ENCODE measurements around the gene SYS1. TPM values are rescaled to one million over a fixed set of nuclear protein-coding genes. Genes with fewer than 3 reads are reported as not detected.

SYS1 gene
- polyA plus RNA-seq, 1 of the 3 experiments (the other 2 are of a cell fraction) = 26.5 TPM

DNA sequence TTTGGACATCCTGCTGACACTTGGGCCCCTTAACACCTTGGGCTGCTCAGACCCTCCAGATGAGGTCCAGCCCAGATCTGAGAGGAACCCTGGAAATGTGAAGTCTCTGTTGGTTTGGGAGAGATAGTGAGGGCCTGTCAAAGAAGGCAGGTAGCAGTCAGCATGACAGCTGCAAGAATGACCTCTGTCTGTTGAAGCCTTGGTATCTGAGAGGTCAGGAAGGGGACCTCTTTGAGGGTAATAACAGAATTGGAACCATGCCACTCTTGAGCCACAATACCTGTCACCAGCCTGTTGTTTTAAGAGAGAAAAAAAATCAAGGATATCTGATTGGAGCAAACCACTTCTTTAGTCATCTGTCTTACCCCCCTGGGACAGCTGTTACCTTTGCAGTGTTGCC lies 4.2 kb downstream of the SYS1 start:
- TF ChIP-seq, protein P1, sequence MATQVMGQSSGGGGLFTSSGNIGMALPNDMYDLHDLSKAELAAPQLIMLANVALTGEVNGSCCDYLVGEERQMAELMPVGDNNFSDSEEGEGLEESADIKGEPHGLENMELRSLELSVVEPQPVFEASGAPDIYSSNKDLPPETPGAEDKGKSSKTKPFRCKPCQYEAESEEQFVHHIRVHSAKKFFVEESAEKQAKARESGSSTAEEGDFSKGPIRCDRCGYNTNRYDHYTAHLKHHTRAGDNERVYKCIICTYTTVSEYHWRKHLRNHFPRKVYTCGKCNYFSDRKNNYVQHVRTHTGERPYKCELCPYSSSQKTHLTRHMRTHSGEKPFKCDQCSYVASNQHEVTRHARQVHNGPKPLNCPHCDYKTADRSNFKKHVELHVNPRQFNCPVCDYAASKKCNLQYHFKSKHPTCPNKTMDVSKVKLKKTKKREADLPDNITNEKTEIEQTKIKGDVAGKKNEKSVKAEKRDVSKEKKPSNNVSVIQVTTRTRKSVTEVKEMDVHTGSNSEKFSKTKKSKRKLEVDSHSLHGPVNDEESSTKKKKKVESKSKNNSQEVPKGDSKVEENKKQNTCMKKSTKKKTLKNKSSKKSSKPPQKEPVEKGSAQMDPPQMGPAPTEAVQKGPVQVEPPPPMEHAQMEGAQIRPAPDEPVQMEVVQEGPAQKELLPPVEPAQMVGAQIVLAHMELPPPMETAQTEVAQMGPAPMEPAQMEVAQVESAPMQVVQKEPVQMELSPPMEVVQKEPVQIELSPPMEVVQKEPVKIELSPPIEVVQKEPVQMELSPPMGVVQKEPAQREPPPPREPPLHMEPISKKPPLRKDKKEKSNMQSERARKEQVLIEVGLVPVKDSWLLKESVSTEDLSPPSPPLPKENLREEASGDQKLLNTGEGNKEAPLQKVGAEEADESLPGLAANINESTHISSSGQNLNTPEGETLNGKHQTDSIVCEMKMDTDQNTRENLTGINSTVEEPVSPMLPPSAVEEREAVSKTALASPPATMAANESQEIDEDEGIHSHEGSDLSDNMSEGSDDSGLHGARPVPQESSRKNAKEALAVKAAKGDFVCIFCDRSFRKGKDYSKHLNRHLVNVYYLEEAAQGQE (IDR thresholded peaks at IDR 0.05; ENCODE audit: low read depth, low read length) = no peak
- no peak for TF ChIP-seq SIN3A (IDR thresholded peaks at IDR 0.05; ENCODE audit: borderline replicate concordance, low read depth, low read length)
- CTCF ChIA-PET = interaction anchor here (0.6 to 15.6 kb wide), 6 partner anchors 9 to 404 kb away, joined by 3 to 143 read pairs (median 4); no protein-coding TSS in a partner anchor
- H3K4me2 ChIP-seq = no peak overlapping the region
- H3K27me3 ChIP-seq (ENCODE audit: insufficient read depth) = no peaks in the 10 kb centered on the region
- H2AFZ ChIP-seq (ENCODE audit: low read depth) = no peak overlapping the region
- no peaks in the 10 kb centered on the region for H4K20me1 ChIP-seq (ENCODE audit: insufficient read depth)
- peaks cover 32 to 41% of the 10 kb centered on the region in 2 experiments for H3K36me3 ChIP-seq (replicated peaks in 1 of 2; ENCODE audit: control insufficient read depth in 1 of 2, insufficient read depth in 2 of 2, low read length in 1 of 2)
- H3K9ac ChIP-seq = no peak overlapping the region
- peaks cover 27% of the 10 kb centered on the region for H3K79me2 ChIP-seq (ENCODE audit: insufficient read depth)
- DNase-seq = no peak
- H3K4me1 ChIP-seq (ENCODE audit: control insufficient read depth in 1 of 2, insufficient read depth in 2 of 2, low read depth in 1 of 2, low read length in 1 of 2) = peaks cover 0 to 9% of the 10 kb centered on the region in 2 experiments; a peak in 1 of 4 replicates
- H3F3A ChIP-seq (replicated peaks; ENCODE audit: insufficient read depth) = no peaks in the 10 kb centered on the region
- no peak overlapping the region for H3K4me3 ChIP-seq (ENCODE audit: low read depth in 2 of 2, low read length in 1 of 2)
- no peaks in the 10 kb centered on the region for H3K9me3 ChIP-seq
- no peaks in the 10 kb centered on the region for H3K9me2 ChIP-seq
- POLR2A ChIA-PET = no interaction called here
- H3K27ac ChIP-seq (ENCODE audit: low read depth in 2 of 2, low read length in 1 of 2) = no peak overlapping the region

DNA sequence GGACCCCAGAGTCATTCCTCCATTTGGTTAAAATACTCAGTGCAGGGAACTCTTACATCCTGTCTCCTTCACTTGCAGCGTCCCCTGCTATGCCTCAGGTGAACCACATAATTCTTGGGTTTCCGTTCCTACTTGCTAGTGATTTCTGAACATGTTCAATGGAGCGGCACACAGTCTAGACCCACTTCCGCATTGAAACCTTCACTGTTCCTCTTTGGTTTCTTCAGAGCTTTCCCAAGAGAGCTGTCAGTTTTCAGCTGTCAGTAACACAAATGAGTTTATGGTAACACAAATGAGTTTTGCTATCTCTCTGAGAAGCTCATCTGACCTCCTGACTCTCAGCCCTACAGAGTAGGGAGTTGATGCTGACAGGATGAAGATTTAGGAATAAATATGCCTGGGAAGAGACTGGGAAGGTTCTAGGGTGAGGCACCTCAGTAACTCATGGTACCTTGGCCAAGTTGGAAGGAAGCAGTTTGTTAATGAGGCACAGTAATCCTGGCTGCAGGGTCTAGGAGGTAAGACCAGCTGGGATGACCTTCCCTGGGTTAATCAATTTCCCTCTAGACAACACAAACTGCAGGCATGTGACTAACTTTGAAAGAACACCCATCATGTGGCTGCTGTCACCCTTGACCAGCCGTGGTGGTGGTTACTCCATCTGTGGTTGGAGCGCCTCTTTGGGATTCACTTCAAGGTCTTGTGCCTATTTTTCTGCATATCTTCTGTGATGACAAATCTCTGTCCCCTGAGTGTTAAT lies 5.4 kb downstream of the SYS1 start:
- Histone ChIP-seq H4K20me1 (ENCODE audit: insufficient read depth) (no peaks in the 10 kb centered on the region), H3K9me2 (no peaks in the 10 kb centered on the region), H3K4me1 (ENCODE audit: control insufficient read depth in 1 of 2, insufficient read depth in 2 of 2, low read depth in 1 of 2, low read length in 1 of 2) (peaks cover 0 to 9% of the 10 kb centered on the region in 2 experiments; a peak in 1 of 4 replicates), H3K4me2 (no peak overlapping the region), H3K79me2 (ENCODE audit: insufficient read depth) (peaks cover 26% of the 10 kb centered on the region), H2AFZ (ENCODE audit: low read depth) (no peak overlapping the region), H3K9ac (no peak overlapping the region), H3K9me3 (no peaks in the 10 kb centered on the region), H3K27me3 (ENCODE audit: insufficient read depth) (no peaks in the 10 kb centered on the region), H3K4me3 (ENCODE audit: low read depth in 2 of 2, low read length in 1 of 2) (no peak overlapping the region), H3K36me3 (replicated peaks in 1 of 2; ENCODE audit: control insufficient read depth in 1 of 2, insufficient read depth in 2 of 2, low read length in 1 of 2) (peaks cover 32 to 41% of the 10 kb centered on the region in 2 experiments), H3F3A (replicated peaks; ENCODE audit: insufficient read depth) (no peaks in the 10 kb centered on the region), H3K27ac (ENCODE audit: low read depth in 2 of 2, low read length in 1 of 2) (no peak overlapping the region)
- ChIA-PET CTCF (interaction anchor here (0.6 to 15.6 kb wide), 6 partner anchors 26 to 403 kb away, joined by 3 to 143 read pairs (median 4); no protein-coding TSS in a partner anchor), POLR2A (no interaction called here)
- WGBS (ENCODE audit: low lambda C conversion rate) = 88% methylated on average over 6 of the region's 6 CpGs
- DNase-seq = no peak
- TF ChIP-seq NFIC (IDR thresholded peaks at IDR 0.05; ENCODE audit: borderline replicate concordance) = no peak
- no peak for TF ChIP-seq TEAD4 (IDR thresholded peaks at IDR 0.05; ENCODE audit: borderline replicate concordance, insufficient read depth)
- TF ChIP-seq, protein P2, sequence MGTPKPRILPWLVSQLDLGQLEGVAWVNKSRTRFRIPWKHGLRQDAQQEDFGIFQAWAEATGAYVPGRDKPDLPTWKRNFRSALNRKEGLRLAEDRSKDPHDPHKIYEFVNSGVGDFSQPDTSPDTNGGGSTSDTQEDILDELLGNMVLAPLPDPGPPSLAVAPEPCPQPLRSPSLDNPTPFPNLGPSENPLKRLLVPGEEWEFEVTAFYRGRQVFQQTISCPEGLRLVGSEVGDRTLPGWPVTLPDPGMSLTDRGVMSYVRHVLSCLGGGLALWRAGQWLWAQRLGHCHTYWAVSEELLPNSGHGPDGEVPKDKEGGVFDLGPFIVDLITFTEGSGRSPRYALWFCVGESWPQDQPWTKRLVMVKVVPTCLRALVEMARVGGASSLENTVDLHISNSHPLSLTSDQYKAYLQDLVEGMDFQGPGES (IDR thresholded peaks at IDR 0.05; ENCODE audit: low read depth, low read length) = no peak
- TF ChIP-seq, protein P3, sequence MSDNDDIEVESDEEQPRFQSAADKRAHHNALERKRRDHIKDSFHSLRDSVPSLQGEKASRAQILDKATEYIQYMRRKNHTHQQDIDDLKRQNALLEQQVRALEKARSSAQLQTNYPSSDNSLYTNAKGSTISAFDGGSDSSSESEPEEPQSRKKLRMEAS (IDR thresholded peaks at IDR 0.05; ENCODE audit: low read depth) = no peak
- TF ChIP-seq, protein P1 (IDR thresholded peaks at IDR 0.05; ENCODE audit: low read depth, low read length) = no peak
- TF ChIP-seq, protein P4, sequence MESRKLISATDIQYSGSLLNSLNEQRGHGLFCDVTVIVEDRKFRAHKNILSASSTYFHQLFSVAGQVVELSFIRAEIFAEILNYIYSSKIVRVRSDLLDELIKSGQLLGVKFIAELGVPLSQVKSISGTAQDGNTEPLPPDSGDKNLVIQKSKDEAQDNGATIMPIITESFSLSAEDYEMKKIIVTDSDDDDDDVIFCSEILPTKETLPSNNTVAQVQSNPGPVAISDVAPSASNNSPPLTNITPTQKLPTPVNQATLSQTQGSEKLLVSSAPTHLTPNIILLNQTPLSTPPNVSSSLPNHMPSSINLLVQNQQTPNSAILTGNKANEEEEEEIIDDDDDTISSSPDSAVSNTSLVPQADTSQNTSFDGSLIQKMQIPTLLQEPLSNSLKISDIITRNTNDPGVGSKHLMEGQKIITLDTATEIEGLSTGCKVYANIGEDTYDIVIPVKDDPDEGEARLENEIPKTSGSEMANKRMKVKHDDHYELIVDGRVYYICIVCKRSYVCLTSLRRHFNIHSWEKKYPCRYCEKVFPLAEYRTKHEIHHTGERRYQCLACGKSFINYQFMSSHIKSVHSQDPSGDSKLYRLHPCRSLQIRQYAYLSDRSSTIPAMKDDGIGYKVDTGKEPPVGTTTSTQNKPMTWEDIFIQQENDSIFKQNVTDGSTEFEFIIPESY (IDR thresholded peaks at IDR 0.05; ENCODE audit: borderline replicate concordance, low read depth) = no peak
- TF ChIP-seq YY1 (IDR thresholded peaks at IDR 0.05; ENCODE audit: low read depth) = no peak
- TF ChIP-seq, protein P5, sequence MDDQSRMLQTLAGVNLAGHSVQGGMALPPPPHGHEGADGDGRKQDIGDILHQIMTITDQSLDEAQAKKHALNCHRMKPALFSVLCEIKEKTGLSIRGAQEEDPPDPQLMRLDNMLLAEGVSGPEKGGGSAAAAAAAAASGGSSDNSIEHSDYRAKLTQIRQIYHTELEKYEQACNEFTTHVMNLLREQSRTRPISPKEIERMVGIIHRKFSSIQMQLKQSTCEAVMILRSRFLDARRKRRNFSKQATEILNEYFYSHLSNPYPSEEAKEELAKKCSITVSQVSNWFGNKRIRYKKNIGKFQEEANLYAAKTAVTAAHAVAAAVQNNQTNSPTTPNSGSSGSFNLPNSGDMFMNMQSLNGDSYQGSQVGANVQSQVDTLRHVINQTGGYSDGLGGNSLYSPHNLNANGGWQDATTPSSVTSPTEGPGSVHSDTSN (IDR thresholded peaks at IDR 0.05) = no peak
- TF ChIP-seq FOXM1 (IDR thresholded peaks at IDR 0.05; ENCODE audit: low read depth) = no peak
- no peak for TF ChIP-seq FOXJ3 (CRISPR knock-in tag; IDR thresholded peaks at IDR 0.05)
- no peak for TF ChIP-seq MXI1 (IDR thresholded peaks at IDR 0.05; ENCODE audit: low read depth, low read length)
- no peak for TF ChIP-seq JUND (IDR thresholded peaks at IDR 0.05)
